K562 (cell line): Measurements from ENCODE around the gene OXLD1. TPM values are rescaled to one million over a fixed set of nuclear protein-coding genes. Genes with fewer than 3 reads are reported as not detected.

Experiments
- AFF4 ChIP-seq: sonication (generic); formaldehyde crosslinking; IDR thresholded peaks from 2 replicates; pipeline ENCODE4 v1.8.0; 2023; ENCODE audit warnings: mild to moderate bottlenecking, missing genetic modification reagents
- BCL6 ChIP-seq: fragments of 250-450 bp; sonication (Bioruptor Pico); IDR thresholded peaks from 2 replicates; pipeline ENCODE4 v1.4.0; 2020
- HMG20B ChIP-seq: fragments of 250-450 bp; sonication (Bioruptor Pico); IDR thresholded peaks from 2 replicates; pipeline ENCODE4 v1.5.0; 2021; ENCODE audit warnings: mild to moderate bottlenecking
- MCM3 ChIP-seq: fragments of 450-650 bp; IDR thresholded peaks from 2 replicates; pipeline ENCODE4 v1.6.1; 2016
- MTA3 ChIP-seq: fragments of 450-650 bp; formaldehyde crosslinking; IDR thresholded peaks from 2 replicates; pipeline ENCODE4 v1.6.1; 2017; ENCODE audit warnings: mild to moderate bottlenecking, borderline replicate concordance
- NCOR1 ChIP-seq: fragments of 450-650 bp; IDR thresholded peaks from 2 replicates; pipeline ENCODE4 v1.6.1; 2016; ENCODE audit warnings: mild to moderate bottlenecking, moderate library complexity
- NFE2L1 ChIP-seq: fragments of 450-650 bp; IDR thresholded peaks from 2 replicates; pipeline ENCODE4 v1.6.1; 2016; ENCODE audit warnings: missing genetic modification characterization, low read depth, mild to moderate bottlenecking, missing compliant biosample characterization, moderate library complexity, borderline replicate concordance
- RAD21 ChIP-seq, 2 experiments: fragments of 250-450 bp in 1 of 2; fragments of 450-650 bp in 1 of 2; sonication (Bioruptor Pico) in 1 of 2; formaldehyde crosslinking in 1 of 2; IDR thresholded peaks in 1 of 2; conservative IDR thresholded peaks in 1 of 2; 2 replicates each; pipeline versions ENCODE4 v1.4.0 to v1.8.0; 2020 to 2022; ENCODE audit warnings: mild to moderate bottlenecking in 2 of 2, moderate library complexity in 1 of 2
- RBFOX2 ChIP-seq: fragments of 200-400 bp; formaldehyde crosslinking; IDR thresholded peaks from 2 replicates; pipeline ENCODE4 v1.6.1; 2017; ENCODE audit warnings: low read depth, mild to moderate bottlenecking, low read length, moderate library complexity
- TCF7 ChIP-seq: sonication (generic); IDR thresholded peaks from 2 replicates; pipeline ENCODE4 v1.6.1; 2016; ENCODE audit warnings: antibody characterized with exemption, borderline replicate concordance
- XRCC4 ChIP-seq: IDR thresholded peaks from one replicate; pipeline ENCODE4 v1.6.1; 2011; ENCODE audit not compliant: insufficient read depth, insufficient read length; ENCODE audit errors: extremely low read depth
- ZNF143 ChIP-seq: sonication (generic); formaldehyde crosslinking; IDR thresholded peaks from 2 replicates; pipeline ENCODE4 v1.9.0; 2022; ENCODE audit warnings: mild to moderate bottlenecking, missing genetic modification reagents
- ZNF766 ChIP-seq: fragments of 200-800 bp; sonication (Bioruptor generic); conservative IDR thresholded peaks from 2 replicates; pipeline ENCODE4 v1.6.1; 2016; ENCODE audit warnings: missing genetic modification characterization, missing compliant biosample characterization
- polyA plus RNA-seq, 8 experiments: library from polyadenylated mRNA; depleted of rRNA in 4 of 8; stranded (reverse) in 5 of 8; unstranded in 3 of 8; fragments of >200 nt; fragmentation: Nextera tagmentation in 2 of 8; fragmentation: Illumina TruSeq in 1 of 8; extraction: Ambion mirVana in 2 of 8; extraction: Trizol in 1 of 8; gene quantifications; 2 replicates each; pipeline versions ENCODE4 v1.2.1 to v1.2.3, GENCODE V29; 2011 to 2014; ENCODE audit warnings: inconsistent platforms in 1 of 8, missing spikeins in 1 of 8
- total RNA-seq, 7 experiments: library from RNA; depleted of rRNA in 6 of 7; stranded (reverse); fragments of >200 nt in 6 of 7; fragmentation: Illumina TruSeq in 2 of 7; extraction: Trizol in 2 of 7; gene quantifications; 2 replicates each; pipeline versions ENCODE4 v1.2.1 to v1.2.3, GENCODE V29; 2011 to 2021; ENCODE audit warnings: low replicate concordance in 1 of 7
- TF ChIP-seq, protein P1 (sequence below): fragments of 450-650 bp; formaldehyde crosslinking; IDR thresholded peaks from 2 replicates; pipeline ENCODE4 v1.4.0; 2020; ENCODE audit warnings: mild to moderate bottlenecking
- TF ChIP-seq, protein P2 (sequence below): sonication (generic); formaldehyde crosslinking; IDR thresholded peaks from 2 replicates; pipeline ENCODE4 v1.8.0; 2022; ENCODE audit warnings: mild to moderate bottlenecking, missing genetic modification reagents

OXLD1 gene
- total and polyA plus RNA-seq, 9 of the 15 experiments (the other 6 are each of a cell fraction or from before 2014, with no cell fraction given): 4.4 to 115 (median 29.3) TPM

- TF ChIP-seq AFF4 (CRISPR knock-in tag) (peak; percentile 7; the same call in 1 of the 2 replicates), ZNF143 (no peak), RAD21 (CRISPR knock-in tag; conservative IDR thresholded peaks at IDR 0.05 in 1 of 2, IDR thresholded peaks at IDR 0.05 in 1 of 2) (0 out of 4 replicates have a peak, but pooled peaks of 1 of the 2 experiments have one; percentile 11), NFE2L1 (tag) (no peak), MCM3 (no peak), ZNF766 (CRISPR knock-in tag) (0 out of 2 replicates have a peak, but pooled peaks have one; percentile 52), MTA3 (no peak), TCF7 (no peak; the same call in 1 of the 2 replicates), RBFOX2 (peak; percentile 94), BCL6 (CRISPR knock-in tag) (no peak), NCOR1 (peak; percentile 15; the same call in 1 of the 2 replicates), HMG20B (CRISPR knock-in tag) (no peak), XRCC4 (no peak)
- TF ChIP-seq, protein P1, sequence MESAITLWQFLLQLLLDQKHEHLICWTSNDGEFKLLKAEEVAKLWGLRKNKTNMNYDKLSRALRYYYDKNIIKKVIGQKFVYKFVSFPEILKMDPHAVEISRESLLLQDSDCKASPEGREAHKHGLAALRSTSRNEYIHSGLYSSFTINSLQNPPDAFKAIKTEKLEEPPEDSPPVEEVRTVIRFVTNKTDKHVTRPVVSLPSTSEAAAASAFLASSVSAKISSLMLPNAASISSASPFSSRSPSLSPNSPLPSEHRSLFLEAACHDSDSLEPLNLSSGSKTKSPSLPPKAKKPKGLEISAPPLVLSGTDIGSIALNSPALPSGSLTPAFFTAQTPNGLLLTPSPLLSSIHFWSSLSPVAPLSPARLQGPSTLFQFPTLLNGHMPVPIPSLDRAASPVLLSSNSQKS (CRISPR knock-in tag): no peak
- TF ChIP-seq, protein P2, sequence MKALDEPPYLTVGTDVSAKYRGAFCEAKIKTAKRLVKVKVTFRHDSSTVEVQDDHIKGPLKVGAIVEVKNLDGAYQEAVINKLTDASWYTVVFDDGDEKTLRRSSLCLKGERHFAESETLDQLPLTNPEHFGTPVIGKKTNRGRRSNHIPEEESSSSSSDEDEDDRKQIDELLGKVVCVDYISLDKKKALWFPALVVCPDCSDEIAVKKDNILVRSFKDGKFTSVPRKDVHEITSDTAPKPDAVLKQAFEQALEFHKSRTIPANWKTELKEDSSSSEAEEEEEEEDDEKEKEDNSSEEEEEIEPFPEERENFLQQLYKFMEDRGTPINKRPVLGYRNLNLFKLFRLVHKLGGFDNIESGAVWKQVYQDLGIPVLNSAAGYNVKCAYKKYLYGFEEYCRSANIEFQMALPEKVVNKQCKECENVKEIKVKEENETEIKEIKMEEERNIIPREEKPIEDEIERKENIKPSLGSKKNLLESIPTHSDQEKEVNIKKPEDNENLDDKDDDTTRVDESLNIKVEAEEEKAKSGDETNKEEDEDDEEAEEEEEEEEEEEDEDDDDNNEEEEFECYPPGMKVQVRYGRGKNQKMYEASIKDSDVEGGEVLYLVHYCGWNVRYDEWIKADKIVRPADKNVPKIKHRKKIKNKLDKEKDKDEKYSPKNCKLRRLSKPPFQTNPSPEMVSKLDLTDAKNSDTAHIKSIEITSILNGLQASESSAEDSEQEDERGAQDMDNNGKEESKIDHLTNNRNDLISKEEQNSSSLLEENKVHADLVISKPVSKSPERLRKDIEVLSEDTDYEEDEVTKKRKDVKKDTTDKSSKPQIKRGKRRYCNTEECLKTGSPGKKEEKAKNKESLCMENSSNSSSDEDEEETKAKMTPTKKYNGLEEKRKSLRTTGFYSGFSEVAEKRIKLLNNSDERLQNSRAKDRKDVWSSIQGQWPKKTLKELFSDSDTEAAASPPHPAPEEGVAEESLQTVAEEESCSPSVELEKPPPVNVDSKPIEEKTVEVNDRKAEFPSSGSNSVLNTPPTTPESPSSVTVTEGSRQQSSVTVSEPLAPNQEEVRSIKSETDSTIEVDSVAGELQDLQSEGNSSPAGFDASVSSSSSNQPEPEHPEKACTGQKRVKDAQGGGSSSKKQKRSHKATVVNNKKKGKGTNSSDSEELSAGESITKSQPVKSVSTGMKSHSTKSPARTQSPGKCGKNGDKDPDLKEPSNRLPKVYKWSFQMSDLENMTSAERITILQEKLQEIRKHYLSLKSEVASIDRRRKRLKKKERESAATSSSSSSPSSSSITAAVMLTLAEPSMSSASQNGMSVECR (CRISPR knock-in tag): no peak
Measured at GRCh38 chr17:81636505-81637288, 29.7 kb downstream of the OXLD1 start, which contains the start of the genes NPLOC4 and TSPAN10 (continued).
